Parathyroid adenoma (tissue), 2 donors: ENCODE results near the gene SIGLEC1.

Experiments
- H2AFZ ChIP-seq: fragments of 300-600 bp; sonication (generic); one replicate; pipeline ENCODE4 v1.7.0; 2017; ENCODE audit warnings: antibody characterized with exemption, mild to moderate bottlenecking
- H3K27ac ChIP-seq: fragments of 300-600 bp; sonication (generic); one replicate; pipeline ENCODE4 v1.7.0; 2017
- H3K27me3 ChIP-seq: fragments of 300-600 bp; sonication (generic); one replicate; pipeline ENCODE4 v1.7.0; 2017; ENCODE audit warnings: low read length; ENCODE audit not compliant: control insufficient read depth, insufficient read depth
- H3K36me3 ChIP-seq: fragments of 300-600 bp; sonication (generic); one replicate; pipeline ENCODE4 v1.7.0; 2017; ENCODE audit warnings: low read length; ENCODE audit not compliant: control insufficient read depth, insufficient read depth
- H3K4me1 ChIP-seq: fragments of 300-600 bp; sonication (generic); one replicate; pipeline ENCODE4 v1.7.0; 2017; ENCODE audit warnings: control low read depth
- H3K4me2 ChIP-seq: fragments of 300-600 bp; sonication (generic); one replicate; pipeline ENCODE4 v1.7.0; 2017; ENCODE audit warnings: low read length
- H3K4me3 ChIP-seq: fragments of 300-600 bp; sonication (generic); one replicate; pipeline ENCODE4 v1.7.0; 2017; ENCODE audit warnings: low read depth, low read length
- H3K79me2 ChIP-seq: fragments of 300-600 bp; sonication (generic); one replicate; pipeline ENCODE4 v1.7.0; 2017; ENCODE audit warnings: control low read depth
- H3K9ac ChIP-seq: fragments of 300-600 bp; sonication (generic); one replicate; pipeline ENCODE4 v1.7.0; 2017; ENCODE audit warnings: mild to moderate bottlenecking
- H3K9me3 ChIP-seq: fragments of 300-600 bp; sonication (generic); one replicate; pipeline ENCODE4 v1.7.0; 2017; ENCODE audit warnings: low read length; ENCODE audit not compliant: control insufficient read depth
- TF ChIP-seq, protein P1 (sequence below): fragments of 300-600 bp; sonication (generic); IDR thresholded peaks from one replicate; pipeline ENCODE4 v1.7.0; 2017; ENCODE audit warnings: antibody characterized with exemption, mild to moderate bottlenecking
- donor health status: primary hyperparathyroidism.

Gene SIGLEC1

DNA sequence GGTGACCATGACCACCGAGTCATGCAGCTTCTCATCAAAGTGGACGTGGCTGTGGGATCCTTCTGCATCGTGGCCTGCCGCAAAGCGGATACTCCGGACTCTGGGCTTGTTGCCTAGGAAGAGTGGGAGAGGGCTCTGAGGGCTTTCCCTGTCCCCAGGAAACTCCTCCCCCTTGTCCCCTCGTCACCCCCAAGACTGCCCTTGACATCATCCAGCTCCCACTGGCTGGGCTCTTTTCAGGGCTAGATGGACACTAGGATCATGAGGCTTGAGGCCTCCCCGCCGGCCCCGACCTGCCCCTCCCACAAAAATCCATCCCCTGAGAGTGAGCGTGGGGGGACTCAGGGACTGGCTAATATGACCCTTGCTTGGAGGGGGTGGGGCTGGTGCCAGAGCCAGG lies 46.2 kb upstream of the SIGLEC1 start:
- Histone ChIP-seq H3K9ac (no peak overlapping the region), H3K27ac (no peak overlapping the region), H3K9me3 (no peaks in the 10 kb centered on the region), H3K36me3 (no peaks in the 10 kb centered on the region), H3K4me3 (no peak overlapping the region), H3K4me1 (no peaks in the 10 kb centered on the region), H2AFZ (no peak overlapping the region), H3K27me3 (no peaks in the 10 kb centered on the region), H3K4me2 (no peak overlapping the region), H3K79me2 (no peaks in the 10 kb centered on the region)
- TF ChIP-seq, protein P1, sequence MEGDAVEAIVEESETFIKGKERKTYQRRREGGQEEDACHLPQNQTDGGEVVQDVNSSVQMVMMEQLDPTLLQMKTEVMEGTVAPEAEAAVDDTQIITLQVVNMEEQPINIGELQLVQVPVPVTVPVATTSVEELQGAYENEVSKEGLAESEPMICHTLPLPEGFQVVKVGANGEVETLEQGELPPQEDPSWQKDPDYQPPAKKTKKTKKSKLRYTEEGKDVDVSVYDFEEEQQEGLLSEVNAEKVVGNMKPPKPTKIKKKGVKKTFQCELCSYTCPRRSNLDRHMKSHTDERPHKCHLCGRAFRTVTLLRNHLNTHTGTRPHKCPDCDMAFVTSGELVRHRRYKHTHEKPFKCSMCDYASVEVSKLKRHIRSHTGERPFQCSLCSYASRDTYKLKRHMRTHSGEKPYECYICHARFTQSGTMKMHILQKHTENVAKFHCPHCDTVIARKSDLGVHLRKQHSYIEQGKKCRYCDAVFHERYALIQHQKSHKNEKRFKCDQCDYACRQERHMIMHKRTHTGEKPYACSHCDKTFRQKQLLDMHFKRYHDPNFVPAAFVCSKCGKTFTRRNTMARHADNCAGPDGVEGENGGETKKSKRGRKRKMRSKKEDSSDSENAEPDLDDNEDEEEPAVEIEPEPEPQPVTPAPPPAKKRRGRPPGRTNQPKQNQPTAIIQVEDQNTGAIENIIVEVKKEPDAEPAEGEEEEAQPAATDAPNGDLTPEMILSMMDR, result no peak

DNA sequence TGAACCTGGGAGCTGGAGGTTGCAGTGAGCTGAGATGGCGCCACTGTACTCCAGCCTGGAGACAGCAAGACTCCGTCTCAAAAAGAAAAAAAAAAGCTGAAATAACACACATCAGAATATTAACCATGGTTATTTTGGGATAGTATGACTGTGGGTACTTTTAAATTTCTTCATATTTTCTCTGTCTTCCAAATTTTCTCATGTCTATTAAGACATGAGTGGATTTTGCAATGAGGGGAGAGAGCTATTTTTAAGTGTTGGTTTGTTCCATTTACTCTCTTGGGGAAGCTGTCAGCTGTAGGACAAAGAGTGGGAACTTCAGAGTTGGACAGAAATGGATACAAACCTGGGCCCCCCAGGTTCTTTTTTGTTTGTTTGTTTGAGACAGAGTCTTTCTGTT lies 44.9 kb upstream of the SIGLEC1 start:
- no peak overlapping the region for H3K4me2 ChIP-seq
- H2AFZ ChIP-seq, result no peak overlapping the region
- no peaks in the 10 kb centered on the region for H3K27me3 ChIP-seq
- H3K9me3 ChIP-seq, result no peaks in the 10 kb centered on the region
- TF ChIP-seq, protein P1, result no peak
- H3K4me3 ChIP-seq, result no peak overlapping the region
- no peaks in the 10 kb centered on the region for H3K4me1 ChIP-seq
- no peaks in the 10 kb centered on the region for H3K79me2 ChIP-seq
- H3K27ac ChIP-seq, result no peak overlapping the region
- no peaks in the 10 kb centered on the region for H3K36me3 ChIP-seq
- H3K9ac ChIP-seq, result no peak overlapping the region

DNA sequence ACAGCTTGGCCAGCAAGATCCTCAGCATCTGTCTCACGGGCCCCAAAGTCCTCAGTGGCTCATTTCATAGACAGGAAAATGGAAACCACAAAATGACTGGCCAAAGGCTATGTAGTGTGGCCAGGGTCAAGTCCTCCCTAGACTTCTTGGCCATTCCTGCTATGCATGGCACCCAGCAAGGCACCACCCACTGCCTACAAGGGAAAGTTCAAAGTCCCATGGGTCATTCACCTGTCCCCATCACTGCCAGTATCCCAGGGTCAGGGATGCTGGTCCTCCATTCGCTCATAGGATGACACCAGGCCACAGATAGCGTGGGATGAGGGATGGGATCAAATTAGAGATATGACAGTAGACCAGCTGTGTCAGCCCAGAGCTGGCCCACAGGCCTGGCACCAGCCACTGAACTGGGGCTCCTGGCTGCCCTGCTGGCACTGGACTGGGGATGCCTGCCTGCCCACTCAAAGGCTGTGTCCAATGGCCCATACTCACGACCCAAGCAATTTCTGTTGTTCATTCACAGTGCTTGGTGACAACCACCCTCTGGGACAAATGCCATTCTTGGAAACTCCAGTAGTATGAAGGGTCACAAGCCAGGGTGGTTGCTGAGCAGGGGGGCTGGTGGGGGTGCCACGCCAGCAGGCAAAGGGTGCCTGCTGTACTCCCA lies 43.5 kb upstream of the SIGLEC1 start:
- H3K36me3 ChIP-seq, result no peaks in the 10 kb centered on the region
- no peaks in the 10 kb centered on the region for H3K27me3 ChIP-seq
- no peak overlapping the region for H2AFZ ChIP-seq
- H3K4me3 ChIP-seq, result no peak overlapping the region
- H3K4me1 ChIP-seq, result no peaks in the 10 kb centered on the region
- H3K4me2 ChIP-seq, result no peak overlapping the region
- no peaks in the 10 kb centered on the region for H3K9me3 ChIP-seq
- TF ChIP-seq, protein P1, result no peak
- no peak overlapping the region for H3K27ac ChIP-seq
- H3K79me2 ChIP-seq, result no peaks in the 10 kb centered on the region
- no peak overlapping the region for H3K9ac ChIP-seq

DNA sequence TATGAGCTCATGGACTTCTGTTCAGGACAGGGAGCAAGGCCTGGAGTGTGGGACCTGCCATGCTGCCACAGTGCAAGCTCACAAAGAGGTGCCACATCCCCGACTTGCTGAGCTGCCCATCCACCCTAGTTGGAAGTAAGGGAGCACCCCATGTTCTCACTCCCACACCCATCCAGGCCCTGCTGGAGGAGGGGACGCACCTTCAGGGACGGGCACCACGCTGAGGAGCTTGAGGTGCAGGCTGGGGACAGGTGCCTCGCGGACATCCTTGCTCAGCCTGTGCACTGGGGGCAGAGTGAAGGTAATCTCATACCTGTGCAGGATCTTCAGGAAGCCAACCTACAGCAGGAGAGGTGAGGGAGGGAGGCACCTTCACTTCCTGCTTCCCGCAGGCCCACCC lies 42.9 kb upstream of the SIGLEC1 start:
- H2AFZ ChIP-seq, result no peak overlapping the region
- TF ChIP-seq, protein P1, result no peak
- no peaks in the 10 kb centered on the region for H3K36me3 ChIP-seq
- H3K27ac ChIP-seq, result no peak overlapping the region
- H3K4me3 ChIP-seq, result no peak overlapping the region
- H3K79me2 ChIP-seq, result no peaks in the 10 kb centered on the region
- no peak overlapping the region for H3K4me2 ChIP-seq
- H3K9ac ChIP-seq, result no peak overlapping the region
- peaks cover 2% of the 10 kb centered on the region for H3K27me3 ChIP-seq
- H3K4me1 ChIP-seq, result no peaks in the 10 kb centered on the region
- H3K9me3 ChIP-seq, result no peaks in the 10 kb centered on the region

DNA sequence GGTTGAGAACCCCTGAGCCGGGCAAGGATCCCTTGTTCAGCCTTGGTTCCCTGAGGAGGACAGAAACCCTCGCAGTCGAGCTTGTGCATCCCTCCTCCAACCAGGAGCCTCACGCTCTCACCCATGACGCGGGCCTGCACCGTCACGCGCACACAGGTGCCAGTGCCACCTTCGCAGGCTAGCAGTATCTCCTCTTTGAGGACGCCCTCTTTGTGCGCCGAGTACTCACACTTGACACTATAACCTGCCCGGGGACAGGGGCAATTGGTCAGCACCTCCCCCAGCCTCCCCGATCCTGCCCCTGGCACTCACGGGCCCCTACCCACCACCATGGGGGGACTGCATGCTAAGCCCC lies 41.9 kb upstream of the SIGLEC1 start:
- Histone ChIP-seq H3K9me3 (no peaks in the 10 kb centered on the region), H3K27me3 (peaks cover 5% of the 10 kb centered on the region), H2AFZ (no peak overlapping the region), H3K79me2 (no peaks in the 10 kb centered on the region), H3K9ac (no peak overlapping the region), H3K4me2 (no peak overlapping the region), H3K27ac (no peak overlapping the region), H3K4me3 (no peak overlapping the region), H3K36me3 (no peaks in the 10 kb centered on the region), H3K4me1 (no peaks in the 10 kb centered on the region)
- TF ChIP-seq, protein P1, result no peak
